ENCODE results near the gene ADCY9.

The ADCY9 gene

GRCh38 chr16:4002121-4002520 is 114.1 kb downstream of the ADCY9 start:
- Histone ChIP-seq H3K79me2 (ENCODE audit: insufficient read depth, low read length) (no peaks in the 10 kb centered on the region), H3K27ac (ENCODE audit: low read depth, low read length) (no peak overlapping the region), H3K36me3 (ENCODE audit: low read length) (no peaks in the 10 kb centered on the region), H4K20me1 (ENCODE audit: low read depth, low read length) (no peaks in the 10 kb centered on the region), H3K27me3 (ENCODE audit: low read length) (no peaks in the 10 kb centered on the region), H3K9me3 (ENCODE audit: insufficient read depth, low read length) (no peaks in the 10 kb centered on the region), H3F3A (ENCODE audit: insufficient read depth) (no peaks in the 10 kb centered on the region), H3K9ac (ENCODE audit: low read length) (no peak overlapping the region), H3K4me3 (ENCODE audit: insufficient read depth, low read length, poor library complexity, severe bottlenecking) (no peak overlapping the region), H3K9me2 (replicated peaks; ENCODE audit: insufficient read depth, low read length) (no peaks in the 10 kb centered on the region), H3K4me2 (ENCODE audit: low read depth, low read length, poor library complexity, severe bottlenecking) (no peak overlapping the region), H2AFZ (ENCODE audit: low read depth, low read length, severe bottlenecking) (no peak overlapping the region)
- TF ChIP-seq EZH2phosphoT487 (conservative IDR thresholded peaks at IDR 0.05; ENCODE audit: low read length) (no peak), CTCF (IDR thresholded peaks at IDR 0.05; ENCODE audit: insufficient read depth, low read length, poor library complexity, severe bottlenecking) (no peak)

- Histone ChIP-seq H3K9ac (ENCODE audit: low read length) (no peak overlapping the region), H4K20me1 (ENCODE audit: low read depth, low read length) (no peaks in the 10 kb centered on the region), H3K27ac (ENCODE audit: low read depth, low read length) (no peak overlapping the region), H3K4me3 (ENCODE audit: insufficient read depth, low read length, poor library complexity, severe bottlenecking) (no peak overlapping the region), H3K9me3 (ENCODE audit: insufficient read depth, low read length) (no peaks in the 10 kb centered on the region), H3K9me2 (replicated peaks; ENCODE audit: insufficient read depth, low read length) (no peaks in the 10 kb centered on the region), H2AFZ (ENCODE audit: low read depth, low read length, severe bottlenecking) (no peak overlapping the region), H3F3A (ENCODE audit: insufficient read depth) (no peaks in the 10 kb centered on the region), H3K36me3 (ENCODE audit: low read length) (no peaks in the 10 kb centered on the region), H3K79me2 (ENCODE audit: insufficient read depth, low read length) (no peaks in the 10 kb centered on the region), H3K4me2 (ENCODE audit: low read depth, low read length, poor library complexity, severe bottlenecking) (no peak overlapping the region), H3K27me3 (ENCODE audit: low read length) (no peaks in the 10 kb centered on the region)
- TF ChIP-seq CTCF (IDR thresholded peaks at IDR 0.05; ENCODE audit: insufficient read depth, low read length, poor library complexity, severe bottlenecking) (no peak), EZH2phosphoT487 (conservative IDR thresholded peaks at IDR 0.05; ENCODE audit: low read length) (no peak)
These were observed 116.5 kb downstream of the ADCY9 start for GRCh38 chr16:3999479-4000325.

- no peak overlapping the region for H3K27ac ChIP-seq (ENCODE audit: low read depth, low read length)
- no peak overlapping the region for H3K9ac ChIP-seq (ENCODE audit: low read length)
These were observed 117.3 kb downstream of the ADCY9 start for GRCh38 chr16:3998793-3999478.

More at GRCh38 chr16:3998793-3999478, 117.3 kb downstream of the ADCY9 start:
- Histone ChIP-seq H3K9me3 (ENCODE audit: insufficient read depth, low read length) (no peaks in the 10 kb centered on the region), H3K4me3 (ENCODE audit: insufficient read depth, low read length, poor library complexity, severe bottlenecking) (no peak overlapping the region), H3F3A (ENCODE audit: insufficient read depth) (no peaks in the 10 kb centered on the region), H2AFZ (ENCODE audit: low read depth, low read length, severe bottlenecking) (no peak overlapping the region), H3K79me2 (ENCODE audit: insufficient read depth, low read length) (no peaks in the 10 kb centered on the region), H4K20me1 (ENCODE audit: low read depth, low read length) (no peaks in the 10 kb centered on the region), H3K9me2 (replicated peaks; ENCODE audit: insufficient read depth, low read length) (no peaks in the 10 kb centered on the region), H3K27me3 (ENCODE audit: low read length) (no peaks in the 10 kb centered on the region), H3K4me2 (ENCODE audit: low read depth, low read length, poor library complexity, severe bottlenecking) (no peak overlapping the region), H3K36me3 (ENCODE audit: low read length) (no peaks in the 10 kb centered on the region)
- TF ChIP-seq CTCF (IDR thresholded peaks at IDR 0.05; ENCODE audit: insufficient read depth, low read length, poor library complexity, severe bottlenecking), result no peak
- TF ChIP-seq EZH2phosphoT487 (conservative IDR thresholded peaks at IDR 0.05; ENCODE audit: low read length), result no peak

Measured in SU-DHL-6 (cell line).